HG03280 (cell line): ENCODE measurements around the gene RRP8.

Experiments used
- ATAC-seq: cut with Tn5 transposase; IDR thresholded peaks from one replicate; pipeline ENCODE4 v1.9.1; 2021; ENCODE audit warnings: mild to moderate bottlenecking, moderate library complexity; ENCODE audit not compliant: unreplicated experiment

RRP8 gene

GRCh38 chr11:6572215-6572614 is 31.2 kb downstream of the RRP8 start:
- ATAC-seq = no peak

GRCh38 chr11:6571434-6572008 is 31.9 kb downstream of the RRP8 start:
- no peak for ATAC-seq

GRCh38 chr11:6570691-6571427 is 32.6 kb downstream of the RRP8 start:
- no peak for ATAC-seq

GRCh38 chr11:6569706-6570105 is 33.7 kb downstream of the RRP8 start:
- ATAC-seq = no peak

GRCh38 chr11:6568191-6568918 is 35.1 kb downstream of the RRP8 start:
- no peak for ATAC-seq

GRCh38 chr11:6567371-6567745 is 36.1 kb downstream of the RRP8 start:
- no peak for ATAC-seq

GRCh38 chr11:6566704-6567370 is 36.6 kb downstream of the RRP8 start:
- ATAC-seq = no peak

- ATAC-seq = no peak
Measured at GRCh38 chr11:6565988-6566703, 37.3 kb downstream of the RRP8 start.

GRCh38 chr11:6565325-6565724 is 38.1 kb downstream of the RRP8 start:
- ATAC-seq = no peak

- ATAC-seq = no peak
Measured at GRCh38 chr11:6563667-6564066, 39.7 kb downstream of the RRP8 start.

GRCh38 chr11:6563121-6563619 is 40.2 kb downstream of the RRP8 start:
- no peak for ATAC-seq

- ATAC-seq = no peak
Measured at GRCh38 chr11:6561288-6561687, 42.1 kb downstream of the RRP8 start.

GRCh38 chr11:6559369-6559768 is 44.0 kb downstream of the RRP8 start:
- no peak for ATAC-seq

GRCh38 chr11:6557761-6558674 is 45.4 kb downstream of the RRP8 start:
- no peak for ATAC-seq

- no peak for ATAC-seq
Measured at GRCh38 chr11:6557063-6557462, 46.4 kb downstream of the RRP8 start.

- no peak for ATAC-seq
Measured at GRCh38 chr11:6556139-6556949, 47.1 kb downstream of the RRP8 start.

- ATAC-seq = no peak
Measured at GRCh38 chr11:6554828-6555706, 48.3 kb downstream of the RRP8 start.

- no peak for ATAC-seq
Measured at GRCh38 chr11:6553634-6554033, 49.8 kb downstream of the RRP8 start.
